Epithelial cell of prostate (primary cell): ENCODE results near the gene MAPRE2.

Experiments used
- DNase-seq: peaks from one replicate; pipeline ENCODE4 v3.0.0-alpha.2; 2011; ENCODE audit warnings: low read depth, low spot score
- H3K27ac ChIP-seq: fragments of 450-650 bp; 2 replicates; pipeline ENCODE4 v1.5.1; 2017; ENCODE audit warnings: mild to moderate bottlenecking

MAPRE2 gene

DNA sequence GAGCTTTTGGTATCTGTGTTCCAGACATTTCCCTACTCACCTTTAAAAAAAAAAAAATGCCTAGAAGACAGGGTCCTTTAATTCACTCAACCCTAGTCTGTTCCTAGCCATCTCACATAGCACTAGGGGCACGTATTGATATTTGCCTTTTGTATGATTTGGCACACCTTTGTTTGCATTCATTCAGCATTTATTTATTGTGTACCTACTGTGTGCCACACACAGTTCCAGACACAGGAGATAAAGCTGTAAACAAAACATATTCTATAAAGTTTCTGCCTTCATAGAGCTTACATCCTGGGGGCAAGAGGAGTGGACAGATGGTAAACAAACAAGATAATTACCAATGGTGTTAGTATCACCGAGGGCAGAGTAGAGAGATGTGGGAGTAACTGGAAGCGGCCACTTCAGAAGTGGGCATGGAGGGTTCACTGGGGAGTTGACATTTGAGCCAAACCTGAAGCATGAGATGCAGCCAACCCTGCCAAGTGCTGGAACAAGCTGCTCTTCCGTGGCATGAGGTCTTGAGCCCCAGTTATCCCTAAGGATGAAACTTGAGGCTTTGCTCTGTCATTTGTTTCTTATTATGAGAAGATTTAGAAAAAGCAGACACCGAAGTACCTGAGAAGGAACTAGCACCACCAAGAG lies 18.2 kb downstream of the MAPRE2 start:
- no peak for DNase-seq
- H3K27ac ChIP-seq = no peak overlapping the region

- no peak overlapping the region for H3K27ac ChIP-seq
- DNase-seq = no peak
These were observed 19.1 kb downstream of the MAPRE2 start for GRCh38 chr18:35060122-35060815.

DNA sequence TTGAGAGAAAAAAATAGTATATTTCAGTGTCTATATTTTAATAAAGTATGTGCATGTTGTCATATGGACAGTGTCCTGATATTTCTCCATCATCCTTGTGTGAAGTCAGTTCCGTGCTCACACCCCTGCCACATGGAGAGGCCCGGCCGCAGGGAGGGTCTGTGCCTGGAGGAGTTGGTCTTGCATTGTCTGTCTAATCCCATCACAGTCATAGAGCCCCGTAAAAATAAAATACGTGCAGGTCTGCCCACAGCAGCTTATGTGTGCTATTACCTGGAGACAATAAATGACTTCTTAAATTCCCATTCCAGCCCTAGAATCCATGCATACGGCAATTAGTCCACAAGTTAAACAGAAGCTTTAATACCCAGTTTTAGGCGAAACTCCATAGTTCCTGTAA lies 20.1 kb downstream of the MAPRE2 start:
- no peak for DNase-seq
- H3K27ac ChIP-seq = no peak overlapping the region

DNA sequence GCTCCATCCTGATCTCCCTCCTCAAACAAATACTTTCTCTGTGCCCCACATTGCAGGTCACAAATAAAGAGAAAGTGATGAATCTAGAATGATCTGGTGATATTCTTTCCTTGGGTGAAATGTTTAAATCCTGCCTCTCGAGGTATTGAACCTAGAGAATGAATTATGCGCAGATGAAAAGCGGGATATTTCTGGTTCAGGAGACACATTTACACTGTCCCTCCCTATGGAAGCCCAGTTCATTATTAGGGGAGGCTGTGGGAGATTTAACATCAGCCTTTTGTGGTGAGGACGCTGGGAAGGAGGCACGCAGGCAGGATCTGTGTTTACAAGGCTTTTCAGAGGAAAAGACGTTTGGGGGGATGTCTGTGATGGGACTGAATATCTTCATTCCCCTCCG lies 20.6 kb downstream of the MAPRE2 start:
- no peak for DNase-seq
- no peak overlapping the region for H3K27ac ChIP-seq

- H3K27ac ChIP-seq = no peak overlapping the region
- no peak for DNase-seq
These were observed 21.2 kb downstream of the MAPRE2 start for GRCh38 chr18:35062408-35062807.

GRCh38 chr18:35063875-35064690 lies 22.9 kb downstream of the MAPRE2 start:
- no peak overlapping the region for H3K27ac ChIP-seq
- DNase-seq = no peak

- DNase-seq = no peak
- H3K27ac ChIP-seq = no peak overlapping the region
These were observed 26.2 kb downstream of the MAPRE2 start for GRCh38 chr18:35067454-35067853.

DNA sequence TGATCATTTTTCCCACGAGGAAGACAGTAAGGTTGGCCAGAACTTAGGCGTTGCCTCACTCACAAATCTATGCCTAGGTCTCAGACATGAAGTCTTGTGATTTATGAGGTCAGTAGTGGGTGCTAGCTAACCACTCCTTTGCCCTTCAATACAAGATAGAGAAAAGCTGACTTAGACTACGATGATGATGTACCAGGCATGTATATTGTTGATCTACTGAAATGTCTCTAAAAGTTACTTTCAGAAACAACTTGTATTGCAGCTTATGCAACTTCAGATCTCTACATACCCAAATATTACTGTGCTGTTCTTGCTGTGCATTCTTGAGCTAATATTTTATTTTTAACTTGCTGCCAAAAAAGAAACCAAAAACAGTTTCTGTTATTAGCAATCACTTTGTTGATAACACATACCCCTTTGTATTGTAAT lies 30.6 kb downstream of the MAPRE2 start:
- no peak for DNase-seq
- no peak overlapping the region for H3K27ac ChIP-seq

GRCh38 chr18:35072616-35073015 lies 31.4 kb downstream of the MAPRE2 start:
- no peak for DNase-seq
- no peak overlapping the region for H3K27ac ChIP-seq

DNA sequence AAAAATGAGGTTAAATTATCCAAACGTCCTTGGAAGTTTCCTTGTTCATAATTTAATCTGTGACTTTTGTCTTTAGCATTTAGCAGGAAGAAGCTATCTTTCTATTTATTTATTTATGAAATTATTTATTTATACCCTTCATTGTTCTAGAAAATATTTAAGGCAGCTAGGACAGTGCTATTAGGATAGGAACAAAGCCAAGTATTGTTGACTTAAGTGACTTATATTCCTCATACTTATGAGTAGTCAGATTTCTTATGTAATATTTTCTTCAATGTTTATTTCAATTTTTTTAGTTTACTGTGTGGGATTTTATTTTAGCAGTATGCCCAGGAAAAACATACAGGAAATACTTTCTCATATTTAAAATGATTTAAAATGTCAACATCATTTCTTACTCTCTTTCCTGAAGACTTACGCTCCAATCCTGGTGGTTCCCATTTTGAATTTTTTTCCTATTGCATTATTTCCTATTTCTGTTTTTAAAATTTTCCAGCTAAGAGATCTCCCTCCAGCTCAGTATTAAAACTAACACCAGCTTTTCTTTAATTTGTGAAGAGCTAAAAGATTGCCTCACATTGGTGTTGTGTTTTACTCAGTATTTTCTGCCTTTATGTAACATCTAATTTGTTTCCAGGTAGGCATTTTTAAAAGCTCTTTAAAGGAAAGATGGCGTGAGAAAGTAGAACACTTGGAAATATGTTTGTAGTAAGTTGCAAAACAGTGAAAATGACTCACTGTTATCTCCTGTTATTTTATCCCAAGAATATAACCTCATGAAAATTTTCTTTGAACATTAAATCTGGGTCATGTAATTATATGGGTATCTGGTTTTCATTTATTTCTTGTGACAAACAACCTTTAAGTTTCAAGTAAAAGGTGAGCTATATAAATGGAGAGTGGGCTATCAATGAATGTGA lies 32.2 kb downstream of the MAPRE2 start:
- no peak for DNase-seq
- no peak overlapping the region for H3K27ac ChIP-seq

GRCh38 chr18:35074581-35074980 lies 33.4 kb downstream of the MAPRE2 start:
- no peak for DNase-seq
- no peak overlapping the region for H3K27ac ChIP-seq

DNA sequence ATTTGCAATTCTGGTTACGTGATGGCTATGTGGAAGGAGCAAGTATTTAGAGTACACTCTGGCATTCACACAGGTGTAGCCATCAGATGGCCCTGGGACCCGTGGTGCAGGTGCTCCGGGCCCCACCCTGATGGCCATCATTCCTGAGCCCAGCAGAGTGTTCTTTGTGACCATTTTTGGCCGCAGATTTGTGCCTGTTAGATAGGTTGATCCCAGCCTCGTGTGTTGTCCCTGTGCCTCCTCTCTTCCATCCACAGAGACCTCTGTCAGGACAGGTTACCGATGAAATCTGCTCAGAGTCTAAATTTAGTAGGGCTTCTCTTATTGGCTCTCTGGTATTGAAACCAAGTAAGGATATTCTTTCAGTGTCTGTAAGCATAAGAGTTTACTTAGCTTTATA lies 33.9 kb downstream of the MAPRE2 start:
- no peak for DNase-seq
- no peak overlapping the region for H3K27ac ChIP-seq

DNA sequence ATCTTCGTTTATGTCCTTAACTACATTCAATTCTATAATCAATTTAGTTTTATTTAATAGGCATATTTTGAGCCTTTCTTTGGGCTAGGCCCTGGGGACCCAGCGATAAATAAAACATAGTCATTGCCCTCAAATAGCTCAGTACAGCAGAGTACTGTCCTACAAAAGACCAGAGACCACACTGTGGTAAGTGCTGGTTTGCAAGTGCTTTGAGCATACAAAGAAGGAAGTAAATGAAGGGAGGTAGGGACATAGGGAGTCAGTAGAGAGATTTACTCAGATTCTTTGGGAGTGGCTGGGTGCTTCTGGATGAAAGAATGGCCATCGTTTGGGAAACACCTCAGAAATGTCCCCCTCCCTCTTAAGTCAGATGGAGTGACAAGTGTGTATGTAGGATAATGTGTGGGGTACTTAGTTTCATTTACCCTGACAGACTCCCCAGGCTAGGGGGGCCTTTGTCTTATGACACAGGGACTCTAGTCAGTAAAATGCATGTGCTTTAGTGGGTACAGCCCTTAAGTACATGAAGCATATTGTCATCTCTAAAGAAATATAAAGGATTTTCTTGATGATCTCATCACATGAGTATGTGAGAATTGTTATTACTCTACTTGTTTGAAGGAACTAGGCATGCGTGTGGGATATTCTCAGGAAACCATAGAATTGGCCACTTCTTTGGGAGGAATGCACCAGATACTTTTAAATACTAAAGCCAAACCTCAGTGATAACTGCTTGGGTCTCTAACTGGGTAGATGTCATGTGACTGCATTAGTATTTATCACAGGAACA lies 35.1 kb downstream of the MAPRE2 start:
- no peak for DNase-seq
- H3K27ac ChIP-seq = no peak overlapping the region

- no peak for DNase-seq
- H3K27ac ChIP-seq = no peak overlapping the region
These were observed 36.7 kb downstream of the MAPRE2 start for GRCh38 chr18:35077937-35078336.

DNA sequence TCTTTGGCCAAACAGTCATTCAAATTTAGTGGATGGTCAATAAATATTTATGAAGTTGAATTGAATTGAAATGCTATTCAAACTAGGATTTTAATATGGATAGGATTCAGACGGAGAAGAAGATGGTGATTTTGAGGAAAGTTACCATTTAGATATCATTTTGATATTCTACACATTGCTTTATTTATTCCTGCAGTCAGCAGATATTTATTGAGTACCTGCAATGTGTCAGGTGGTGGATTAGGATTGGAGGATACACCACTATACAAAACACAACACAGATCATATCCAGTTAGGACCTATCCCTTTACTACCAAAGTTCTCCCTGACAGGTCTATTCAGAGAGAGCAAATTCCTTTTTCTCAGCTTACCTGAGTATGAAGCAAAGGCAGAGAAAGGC lies 38.8 kb downstream of the MAPRE2 start:
- no peak for DNase-seq
- H3K27ac ChIP-seq = no peak overlapping the region

GRCh38 chr18:35083174-35083712 lies 42.0 kb downstream of the MAPRE2 start:
- H3K27ac ChIP-seq = no peak overlapping the region
- DNase-seq = no peak

DNA sequence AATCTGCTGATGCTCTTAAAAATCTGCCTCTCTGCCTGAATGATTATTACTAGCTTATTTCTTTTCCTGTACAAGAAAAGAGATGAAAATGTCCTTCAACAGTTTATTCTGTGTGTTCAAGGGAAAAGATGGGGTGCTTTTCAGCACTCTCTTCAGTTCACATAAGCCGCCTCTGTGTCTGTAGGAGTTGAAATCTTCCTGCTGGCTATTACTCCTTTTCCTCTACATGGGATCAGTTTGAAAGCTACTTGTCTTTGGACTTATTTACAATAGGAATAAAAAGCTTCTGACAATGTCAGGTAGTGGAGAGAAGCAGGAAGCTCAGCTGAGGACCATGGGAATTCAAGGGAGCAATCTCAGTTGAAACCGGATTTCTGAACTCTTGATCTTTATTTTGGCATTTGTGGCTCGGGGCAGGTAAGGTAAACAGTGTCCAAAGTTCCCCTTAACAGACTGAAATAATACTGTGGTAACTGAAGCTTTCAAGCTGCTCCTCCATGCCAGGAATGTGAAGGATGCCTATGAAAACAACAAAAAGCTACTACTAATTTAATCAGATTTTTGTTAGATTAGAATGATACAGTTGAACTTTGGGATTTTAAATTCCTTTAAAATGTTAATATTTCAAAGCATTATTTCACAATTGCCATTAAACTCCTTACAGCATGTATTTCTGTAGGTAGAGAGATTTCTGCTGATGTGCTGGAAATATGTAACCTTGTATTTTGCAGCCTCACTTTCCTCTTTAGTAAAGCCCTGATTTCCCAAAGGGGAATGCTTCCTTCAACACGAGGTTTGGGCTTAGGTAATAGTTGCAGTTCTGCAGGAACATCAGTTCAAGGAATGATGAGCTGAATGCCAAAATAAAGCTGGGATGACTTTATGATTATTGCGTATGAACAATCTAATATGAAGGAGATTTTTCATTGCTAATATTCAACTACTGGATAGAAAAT lies 43.6 kb downstream of the MAPRE2 start:
- no peak for DNase-seq
- H3K27ac ChIP-seq = no peak overlapping the region
